Astrocyte (in vitro differentiated cells and primary cell): ENCODE measurements around the gene TATDN2. TPM values are rescaled to one million over a fixed set of nuclear protein-coding genes. Genes with fewer than 3 reads are reported as not detected.

Source experiments
- DNase-seq: peaks from one replicate; pipeline ENCODE4 v3.0.0-alpha.2; 2010; ENCODE audit warnings: low read depth
- FAIRE-seq: peaks from 2 replicates; lab custom pipeline; 2011; peaks lifted over from hg19 to GRCh38; lab: Jason Lieb, UNC
- H2AFZ ChIP-seq: 2 replicates; pipeline ENCODE4 v1.6.0; 2012; ENCODE audit warnings: low read depth, low read length, inconsistent platforms
- H3K27ac ChIP-seq: 2 replicates; pipeline ENCODE4 v1.5.1; 2011; ENCODE audit warnings: low read depth, low read length, inconsistent platforms
- H3K27me3 ChIP-seq: 2 replicates; pipeline ENCODE4 v1.6.0; 2011; ENCODE audit warnings: low read length, inconsistent platforms; ENCODE audit not compliant: insufficient read depth
- H3K36me3 ChIP-seq: 2 replicates; pipeline ENCODE4 v1.5.1; 2011; ENCODE audit warnings: low read length, inconsistent platforms; ENCODE audit not compliant: insufficient read depth
- H3K4me1 ChIP-seq: 2 replicates; pipeline ENCODE4 v1.5.1; 2011; ENCODE audit warnings: low read length, inconsistent platforms; ENCODE audit not compliant: insufficient read depth
- H3K4me2 ChIP-seq: 2 replicates; pipeline ENCODE4 v1.6.0; 2012; ENCODE audit warnings: low read length, inconsistent platforms
- H3K4me3 ChIP-seq: 2 replicates; pipeline ENCODE4 v1.5.1; 2011; ENCODE audit warnings: low read depth, mild to moderate bottlenecking, low read length, inconsistent platforms; ENCODE audit not compliant: insufficient read depth
- H3K79me2 ChIP-seq: 2 replicates; pipeline ENCODE4 v1.6.0; 2012; ENCODE audit warnings: mild to moderate bottlenecking, low read length, inconsistent platforms; ENCODE audit not compliant: insufficient read depth
- H3K9ac ChIP-seq: 2 replicates; pipeline ENCODE4 v1.6.0; 2012; ENCODE audit warnings: mild to moderate bottlenecking, low read length, inconsistent platforms
- H3K9me3 ChIP-seq: 2 replicates; pipeline ENCODE4 v1.5.1; 2012; ENCODE audit warnings: low read depth, mild to moderate bottlenecking, low read length, inconsistent platforms; ENCODE audit not compliant: insufficient read depth
- H4K20me1 ChIP-seq: 2 replicates; pipeline ENCODE4 v1.6.0; 2012; ENCODE audit warnings: low read length, inconsistent platforms; ENCODE audit not compliant: insufficient read depth
- H3K27ac Mint-ChIP-seq: one replicate; pipeline ENCODE4 v1.8.0; 2021; ENCODE audit warnings: mild to moderate bottlenecking, mixed read lengths; ENCODE audit not compliant: unreplicated experiment
- H3K27me3 Mint-ChIP-seq: one replicate; pipeline ENCODE4 v1.8.0; 2021; ENCODE audit warnings: low read depth, mixed read lengths; ENCODE audit not compliant: unreplicated experiment
- H3K36me3 Mint-ChIP-seq: one replicate; pipeline ENCODE4 v1.8.0; 2021; ENCODE audit warnings: low read depth, mixed read lengths; ENCODE audit not compliant: unreplicated experiment
- H3K4me1 Mint-ChIP-seq: one replicate; pipeline ENCODE4 v1.8.0; 2021; ENCODE audit warnings: low read depth, mixed read lengths; ENCODE audit not compliant: unreplicated experiment
- H3K4me3 Mint-ChIP-seq: one replicate; pipeline ENCODE4 v1.8.0; 2021; ENCODE audit warnings: mild to moderate bottlenecking, moderate library complexity, mixed read lengths; ENCODE audit not compliant: unreplicated experiment
- H3K9me3 Mint-ChIP-seq: one replicate; pipeline ENCODE4 v1.8.0; 2021; ENCODE audit warnings: mild to moderate bottlenecking, mixed read lengths; ENCODE audit not compliant: unreplicated experiment
- CTCF ChIP-seq: IDR thresholded peaks from 2 replicates; pipeline ENCODE4 v1.5.1; 2011; ENCODE audit warnings: low read depth, mild to moderate bottlenecking, inconsistent platforms, low read length, moderate library complexity; ENCODE audit not compliant: insufficient read depth
- EZH2 ChIP-seq: IDR thresholded peaks from 2 replicates; pipeline ENCODE4 v1.6.1; 2012; ENCODE audit warnings: mild to moderate bottlenecking, low read length, inconsistent platforms; ENCODE audit not compliant: insufficient read depth
- total RNA-seq: library from RNA; stranded (reverse); gene quantifications from 2 replicates; pipeline ENCODE4 v1.2.1, GENCODE V29; 2021

Gene TATDN2
- total RNA-seq, 1 donor from 2014 or later: 29.5 TPM

GRCh38 chr3:10245081-10245712 lies 3.1 kb upstream of the TATDN2 start:
- Histone ChIP-seq H3K79me2 (peaks cover 23% of the 10 kb centered on the region), H3K36me3 (no peaks in the 10 kb centered on the region), H3K9ac (no peak overlapping the region), H3K27me3 (no peaks in the 10 kb centered on the region), H3K4me2 (no peak overlapping the region), H3K4me1 (peaks cover 28% of the 10 kb centered on the region), H4K20me1 (peaks cover 10% of the 10 kb centered on the region), H2AFZ (no peak overlapping the region), H3K9me3 (peaks cover 4% of the 10 kb centered on the region), H3K27ac (no peak overlapping the region), H3K4me3 (no peak overlapping the region)
- Mint-ChIP-seq H3K4me3 (no peak overlapping the region), H3K27ac (no peak overlapping the region), H3K9me3 (peaks cover 10% of the 10 kb centered on the region), H3K27me3 (no peaks in the 10 kb centered on the region), H3K36me3 (peaks cover 7% of the 10 kb centered on the region), H3K4me1 (peaks cover 17% of the 10 kb centered on the region)
- FAIRE-seq (no peak), DNase-seq (no peak)
- TF ChIP-seq CTCF: no peak
- TF ChIP-seq EZH2: no peak

- H3K4me1 Mint-ChIP-seq: peaks cover 19% of the 10 kb centered on the region
- Histone ChIP-seq H2AFZ (peak overlapping the region; percentile 75), H3K4me1 (peaks cover 25% of the 10 kb centered on the region), H3K79me2 (peaks cover 46% of the 10 kb centered on the region), H3K9ac (peak overlapping the region; percentile 86), H3K4me3 (peak overlapping the region; percentile 81), H3K4me2 (peak overlapping the region; percentile 92), H4K20me1 (peaks cover 29% of the 10 kb centered on the region), H3K9me3 (peaks cover 4% of the 10 kb centered on the region), H3K27me3 (no peaks in the 10 kb centered on the region), H3K36me3 (no peaks in the 10 kb centered on the region), H3K27ac (peak overlapping the region; percentile 19)
- DNase-seq: no peak
- peak overlapping the region; percentile 47 for H3K27ac Mint-ChIP-seq
- H3K4me3 Mint-ChIP-seq: peak overlapping the region; percentile 81
- no peak for TF ChIP-seq CTCF
- no peak for TF ChIP-seq EZH2
- H3K27me3 Mint-ChIP-seq: no peaks in the 10 kb centered on the region
- no peak for FAIRE-seq
- H3K36me3 Mint-ChIP-seq: peaks cover 15% of the 10 kb centered on the region
- H3K9me3 Mint-ChIP-seq: peaks cover 10% of the 10 kb centered on the region
These were observed 528 bp upstream of the TATDN2 start for GRCh38 chr3:10247679-10248183.
